ENCODE data around the gene ETV3L. TPM values are rescaled to one million over a fixed set of nuclear protein-coding genes. Genes with fewer than 3 reads are reported as not detected.
A peak's percentile ranks its signal among the peaks of the same experiment; 100 is the strongest.

ETV3L gene
- total RNA-seq, 1 experiment from 2014 or later, result not detected

DNA sequence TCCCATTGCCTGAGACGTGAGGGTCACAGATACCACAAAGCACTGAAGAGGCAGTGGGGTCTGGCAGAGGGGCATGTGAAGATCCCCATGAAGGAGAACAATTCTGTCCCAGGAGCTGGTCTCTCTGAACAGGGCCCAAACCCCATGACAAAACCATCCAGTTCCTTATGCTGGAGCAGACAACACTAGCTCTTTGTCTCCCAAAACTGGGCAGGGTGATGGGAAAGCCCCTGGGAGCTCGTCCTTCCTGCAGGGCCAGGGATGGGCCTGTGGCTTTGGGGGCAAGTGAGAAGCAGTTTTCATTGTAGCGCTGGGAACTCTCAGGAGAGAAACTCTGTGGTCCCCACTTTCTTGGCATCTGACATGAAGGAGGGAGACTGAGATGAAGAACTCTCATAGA is 8.8 kb downstream of the ETV3L start:
- TF ChIP-seq, protein P1, sequence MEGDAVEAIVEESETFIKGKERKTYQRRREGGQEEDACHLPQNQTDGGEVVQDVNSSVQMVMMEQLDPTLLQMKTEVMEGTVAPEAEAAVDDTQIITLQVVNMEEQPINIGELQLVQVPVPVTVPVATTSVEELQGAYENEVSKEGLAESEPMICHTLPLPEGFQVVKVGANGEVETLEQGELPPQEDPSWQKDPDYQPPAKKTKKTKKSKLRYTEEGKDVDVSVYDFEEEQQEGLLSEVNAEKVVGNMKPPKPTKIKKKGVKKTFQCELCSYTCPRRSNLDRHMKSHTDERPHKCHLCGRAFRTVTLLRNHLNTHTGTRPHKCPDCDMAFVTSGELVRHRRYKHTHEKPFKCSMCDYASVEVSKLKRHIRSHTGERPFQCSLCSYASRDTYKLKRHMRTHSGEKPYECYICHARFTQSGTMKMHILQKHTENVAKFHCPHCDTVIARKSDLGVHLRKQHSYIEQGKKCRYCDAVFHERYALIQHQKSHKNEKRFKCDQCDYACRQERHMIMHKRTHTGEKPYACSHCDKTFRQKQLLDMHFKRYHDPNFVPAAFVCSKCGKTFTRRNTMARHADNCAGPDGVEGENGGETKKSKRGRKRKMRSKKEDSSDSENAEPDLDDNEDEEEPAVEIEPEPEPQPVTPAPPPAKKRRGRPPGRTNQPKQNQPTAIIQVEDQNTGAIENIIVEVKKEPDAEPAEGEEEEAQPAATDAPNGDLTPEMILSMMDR (IDR thresholded peaks at IDR 0.05; ENCODE audit: unreplicated experiment), result no peak
- CTCF ChIA-PET, result interaction anchor here (0.6 to 12.4 kb wide), 42 partner anchors 10 to 1731 kb away, joined by 3 to 805 read pairs (median 6); partner anchors contain the start of genes ETV3 and ETV3L
- POLR2A ChIA-PET, result interaction anchor here (0.6 to 5.2 kb wide), 5 partner anchors 46 to 96 kb away, joined by 3 to 45 read pairs (median 4); partner anchors contain the start of gene ETV3
- Mint-ChIP-seq H3K9me3 (ENCODE audit: unreplicated experiment) (no peaks in the 10 kb centered on the region), H3K4me3 (ENCODE audit: unreplicated experiment) (no peak overlapping the region), H3K27me3 (ENCODE audit: insufficient read depth, unreplicated experiment) (no peaks in the 10 kb centered on the region), H3K27ac (ENCODE audit: low read depth, unreplicated experiment) (no peak overlapping the region), H3K36me3 (ENCODE audit: insufficient read depth, unreplicated experiment) (peaks cover 6% of the 10 kb centered on the region), H3K4me1 (ENCODE audit: insufficient read depth, unreplicated experiment) (peaks cover 17% of the 10 kb centered on the region)
- intact Hi-C loops (cut with micrococcal nuclease), result loop anchor here (1.0 to 5.0 kb wide), 3 partner anchors 47 to 402 kb away; partner anchors contain the start of gene ETV3
- DNase-seq (ENCODE audit: unreplicated experiment), result no peak
- no TSS peak for BruUV-seq (replicated peaks)

DNA sequence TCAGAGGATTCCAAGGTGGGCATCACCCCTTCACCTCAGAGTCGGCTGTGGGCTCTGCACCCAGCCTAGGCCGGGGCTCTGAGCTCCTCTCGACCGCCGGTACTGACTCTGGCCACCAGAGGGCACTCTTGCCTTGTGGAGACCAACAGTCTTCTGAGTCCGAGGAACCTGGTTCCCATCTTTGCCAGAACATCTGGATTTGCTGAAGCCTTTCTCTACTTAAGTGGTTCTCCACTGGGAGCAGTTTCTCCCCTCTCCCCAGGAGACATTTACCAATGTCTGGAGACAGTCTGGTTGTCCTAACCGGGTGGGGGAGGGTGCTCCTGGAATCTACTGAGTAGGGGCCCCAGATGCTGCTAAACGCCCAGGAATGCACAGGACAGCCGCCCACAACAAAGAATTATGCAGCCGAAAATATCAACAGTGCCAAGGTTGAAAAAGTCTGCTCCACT is 9.4 kb downstream of the ETV3L start:
- ChIA-PET CTCF (interaction anchor here (0.6 to 12.4 kb wide), 49 partner anchors 9 to 601 kb away, joined by 3 to 805 read pairs (median 6); partner anchors contain the start of genes ETV3 and ETV3L), POLR2A (interaction anchor here (0.6 to 5.2 kb wide), 7 partner anchors 13 to 95 kb away, joined by 3 to 45 read pairs (median 5); partner anchors contain the start of gene ETV3)
- H3K4me1 Mint-ChIP-seq (ENCODE audit: insufficient read depth, unreplicated experiment), result peaks cover 17% of the 10 kb centered on the region

DNA sequence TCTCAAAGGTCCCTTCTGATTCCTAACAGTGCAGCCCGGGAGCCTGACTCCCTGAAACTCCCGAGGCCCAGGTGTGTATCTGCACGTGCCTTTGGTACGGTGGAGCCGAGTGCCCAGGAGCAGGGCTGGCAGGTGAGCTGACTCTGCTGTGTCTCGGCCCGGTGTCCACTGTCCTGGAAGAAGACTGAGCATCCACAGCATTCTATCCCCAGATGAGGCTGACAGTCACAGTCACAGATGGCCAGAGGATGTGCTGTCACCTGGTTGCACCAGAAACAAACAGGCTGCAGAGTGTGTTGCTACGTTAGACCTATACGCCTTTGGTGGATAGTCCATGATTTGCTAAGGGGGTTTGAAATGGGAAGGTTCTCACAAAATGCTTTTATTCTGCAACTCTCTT is 9.8 kb downstream of the ETV3L start:
- DNase-seq (ENCODE audit: unreplicated experiment), result no peak
- POLR2A ChIA-PET, result interaction anchor here (0.6 to 5.2 kb wide), 7 partner anchors 13 to 95 kb away, joined by 3 to 45 read pairs (median 5); partner anchors contain the start of gene ETV3
- H3K27me3 Mint-ChIP-seq (ENCODE audit: insufficient read depth, unreplicated experiment), result no peaks in the 10 kb centered on the region
- no peak overlapping the region for H3K4me3 Mint-ChIP-seq (ENCODE audit: unreplicated experiment)
- intact Hi-C loops (cut with micrococcal nuclease), result loop anchor here (1.0 to 5.0 kb wide), 3 partner anchors 48 to 403 kb away; partner anchors contain the start of gene ETV3
- TF ChIP-seq, protein P1 (IDR thresholded peaks at IDR 0.05; ENCODE audit: unreplicated experiment), result no peak
- H3K27ac Mint-ChIP-seq (ENCODE audit: low read depth, unreplicated experiment), result no peak overlapping the region
- no TSS peak for BruUV-seq (replicated peaks)
- H3K4me1 Mint-ChIP-seq (ENCODE audit: insufficient read depth, unreplicated experiment), result peaks cover 17% of the 10 kb centered on the region
- CTCF ChIA-PET, result interaction anchor here (0.5 to 12.4 kb wide), 44 partner anchors 9 to 601 kb away, joined by 3 to 805 read pairs (median 6); partner anchors contain the start of genes ETV3 and ETV3L
- peaks cover 6% of the 10 kb centered on the region for H3K36me3 Mint-ChIP-seq (ENCODE audit: insufficient read depth, unreplicated experiment)
- H3K9me3 Mint-ChIP-seq (ENCODE audit: unreplicated experiment), result no peaks in the 10 kb centered on the region

More for the DNA sequence above, 9.4 kb downstream of the ETV3L start:
- TF ChIP-seq, protein P1 (IDR thresholded peaks at IDR 0.05; ENCODE audit: unreplicated experiment), result peak; percentile 99
- H3K36me3 Mint-ChIP-seq (ENCODE audit: insufficient read depth, unreplicated experiment), result peaks cover 6% of the 10 kb centered on the region
- no peaks in the 10 kb centered on the region for H3K9me3 Mint-ChIP-seq (ENCODE audit: unreplicated experiment)
- no TSS peak for BruUV-seq (replicated peaks)
- no peak overlapping the region for H3K27ac Mint-ChIP-seq (ENCODE audit: low read depth, unreplicated experiment)
- no peak overlapping the region for H3K4me3 Mint-ChIP-seq (ENCODE audit: unreplicated experiment)
- no peaks in the 10 kb centered on the region for H3K27me3 Mint-ChIP-seq (ENCODE audit: insufficient read depth, unreplicated experiment)
- intact Hi-C loops (cut with micrococcal nuclease), result loop anchor here (1.0 to 5.0 kb wide), 3 partner anchors 47 to 402 kb away; partner anchors contain the start of gene ETV3
- peak; percentile 90 for DNase-seq (ENCODE audit: unreplicated experiment)

DNA sequence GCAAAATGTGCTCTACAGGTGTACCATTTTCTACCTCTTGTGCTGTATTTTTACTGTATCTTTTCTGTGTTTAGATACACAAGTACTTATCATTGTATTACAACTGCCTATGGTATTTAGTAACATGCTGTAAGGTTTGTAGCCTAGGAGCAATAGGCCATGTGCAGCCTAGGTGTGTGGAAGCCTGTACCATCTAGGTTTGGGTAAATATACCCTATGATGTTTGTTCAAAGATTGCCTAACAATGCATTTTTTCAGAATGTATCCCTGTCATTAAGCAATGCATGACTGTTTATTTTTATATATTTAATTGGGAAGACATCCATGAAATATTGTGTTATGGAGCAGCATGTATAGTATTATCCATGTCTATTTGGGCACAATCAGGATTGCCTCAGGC is 11.0 kb downstream of the ETV3L start:
- TF ChIP-seq, protein P1 (IDR thresholded peaks at IDR 0.05; ENCODE audit: unreplicated experiment), result no peak
- no TSS peak for BruUV-seq (replicated peaks)
- Mint-ChIP-seq H3K4me3 (ENCODE audit: unreplicated experiment) (no peak overlapping the region), H3K9me3 (ENCODE audit: unreplicated experiment) (no peaks in the 10 kb centered on the region), H3K36me3 (ENCODE audit: insufficient read depth, unreplicated experiment) (peaks cover 6% of the 10 kb centered on the region), H3K27ac (ENCODE audit: low read depth, unreplicated experiment) (no peak overlapping the region), H3K27me3 (ENCODE audit: insufficient read depth, unreplicated experiment) (peaks cover 4% of the 10 kb centered on the region), H3K4me1 (ENCODE audit: insufficient read depth, unreplicated experiment) (peaks cover 17% of the 10 kb centered on the region)
- POLR2A ChIA-PET, result interaction anchor here (0.7 to 5.2 kb wide), 5 partner anchors 42 to 132 kb away, joined by 3 to 45 read pairs (median 11); partner anchors contain the start of gene ETV3
- CTCF ChIA-PET, result interaction anchor here (0.6 to 12.4 kb wide), 21 partner anchors 8 to 587 kb away, joined by 3 to 805 read pairs (median 13); partner anchors contain the start of genes ETV3 and ETV3L
- DNase-seq (ENCODE audit: unreplicated experiment), result peak; percentile 49
- intact Hi-C loops (cut with micrococcal nuclease), result no loop called here
